Measurements from ENCODE around the gene TECPR1.

TECPR1 gene

GRCh38 chr7:98236355-98237185 lies 15.5 kb downstream of the TECPR1 start:
- H3K4me3 ChIP-seq (ENCODE audit: low read length): no peak overlapping the region
- DNase-seq (ENCODE audit: low read depth): no peak
- TF ChIP-seq CTCF (conservative IDR thresholded peaks at IDR 0.05; ENCODE audit: low read depth, low read length): no peak

DNA sequence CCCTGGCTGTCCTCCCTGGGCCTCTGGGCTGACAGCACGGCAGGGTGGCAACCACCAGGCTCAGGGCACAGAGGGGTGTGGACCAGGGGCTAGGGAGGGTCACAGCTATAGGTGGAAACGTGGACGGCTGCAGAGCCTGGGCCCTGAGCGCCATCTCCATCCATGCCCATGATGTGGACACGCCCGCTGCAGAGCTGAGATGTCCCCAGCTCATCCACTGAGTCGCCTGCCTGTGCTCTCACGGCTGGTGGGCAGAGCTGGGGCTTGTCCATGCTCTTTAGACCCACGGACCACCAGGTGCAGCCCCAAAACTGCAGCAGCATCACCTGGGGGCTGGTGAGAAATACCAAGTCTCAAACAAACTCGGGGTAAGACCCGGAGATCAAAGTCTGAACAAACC lies 16.1 kb downstream of the TECPR1 start:
- H3K4me3 ChIP-seq (ENCODE audit: low read length): no peak overlapping the region
- no peak for TF ChIP-seq CTCF (conservative IDR thresholded peaks at IDR 0.05; ENCODE audit: low read depth, low read length)
- DNase-seq (ENCODE audit: low read depth): no peak

- no peak overlapping the region for H3K4me3 ChIP-seq (ENCODE audit: low read length)
- DNase-seq (ENCODE audit: low read depth): no peak
- TF ChIP-seq CTCF (conservative IDR thresholded peaks at IDR 0.05; ENCODE audit: low read depth, low read length): no peak
Observed at GRCh38 chr7:98234429-98235147, 17.4 kb downstream of the TECPR1 start.

DNA sequence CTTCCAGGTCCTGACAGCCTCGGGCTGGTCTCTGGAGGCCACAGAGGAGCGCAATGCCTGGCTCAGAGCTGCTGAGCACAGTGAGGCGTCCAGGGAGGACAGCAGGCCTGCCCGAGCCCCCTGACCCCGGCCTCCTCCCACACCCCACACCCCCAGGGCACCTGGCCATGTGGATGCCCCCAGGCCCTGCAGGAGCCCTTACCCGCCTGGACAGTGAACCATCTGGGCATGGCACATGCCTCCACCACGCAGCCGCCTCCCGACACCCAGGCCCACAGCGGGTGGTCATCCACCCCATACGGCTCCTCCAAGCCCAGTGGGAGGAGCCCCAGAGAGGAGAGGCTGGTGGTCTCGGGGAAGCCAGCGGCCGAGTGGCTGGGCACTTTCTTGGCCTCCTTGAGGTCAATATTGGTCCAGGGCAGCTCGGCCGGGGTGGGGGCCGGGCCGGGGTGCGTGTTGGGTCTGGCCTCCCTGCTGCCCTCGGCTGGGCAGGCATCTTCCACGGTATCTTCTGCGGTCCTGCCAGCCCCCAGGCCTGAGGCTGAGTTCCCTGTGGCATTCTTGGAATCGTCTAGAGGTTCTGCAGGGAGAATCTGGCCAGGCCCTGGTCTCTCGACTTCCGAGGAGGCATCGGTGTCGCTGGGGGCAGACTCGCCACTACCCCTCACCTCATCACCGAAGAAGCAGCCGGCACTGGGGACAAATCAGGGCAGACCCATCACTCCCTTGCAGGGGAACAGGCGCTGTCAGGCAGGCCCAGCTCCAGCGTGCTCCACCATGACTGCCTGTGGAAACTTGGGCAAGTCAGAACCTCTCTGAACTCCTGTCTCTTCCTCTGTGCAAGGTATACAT lies 18.6 kb downstream of the TECPR1 start:
- no peak for TF ChIP-seq CTCF (conservative IDR thresholded peaks at IDR 0.05; ENCODE audit: low read depth, low read length)
- no peak overlapping the region for H3K4me3 ChIP-seq (ENCODE audit: low read length)
- DNase-seq (ENCODE audit: low read depth): no peak

DNA sequence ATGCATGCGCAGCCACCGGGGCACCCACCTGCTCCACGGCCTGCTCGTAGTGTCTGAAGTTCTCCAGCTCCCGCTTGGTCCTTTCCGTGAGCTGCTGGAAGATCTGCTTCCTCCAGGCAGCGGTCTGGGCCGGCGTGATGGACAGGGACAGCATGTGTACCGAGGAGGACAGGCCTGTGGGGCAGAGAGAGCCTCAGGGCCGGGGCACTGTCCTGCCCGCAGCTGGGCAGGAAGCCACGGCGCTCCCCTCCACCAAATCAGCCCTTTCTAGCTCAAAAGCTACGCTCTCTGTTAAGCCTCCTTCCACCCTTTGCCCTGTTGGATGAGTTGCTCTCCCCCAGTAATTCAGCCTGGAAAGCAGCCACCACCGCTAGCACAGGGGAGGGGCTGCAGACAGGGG lies 19.2 kb downstream of the TECPR1 start:
- DNase-seq (ENCODE audit: low read depth): no peak
- no peak for TF ChIP-seq CTCF (conservative IDR thresholded peaks at IDR 0.05; ENCODE audit: low read depth, low read length)
- no peak overlapping the region for H3K4me3 ChIP-seq (ENCODE audit: low read length)

DNA sequence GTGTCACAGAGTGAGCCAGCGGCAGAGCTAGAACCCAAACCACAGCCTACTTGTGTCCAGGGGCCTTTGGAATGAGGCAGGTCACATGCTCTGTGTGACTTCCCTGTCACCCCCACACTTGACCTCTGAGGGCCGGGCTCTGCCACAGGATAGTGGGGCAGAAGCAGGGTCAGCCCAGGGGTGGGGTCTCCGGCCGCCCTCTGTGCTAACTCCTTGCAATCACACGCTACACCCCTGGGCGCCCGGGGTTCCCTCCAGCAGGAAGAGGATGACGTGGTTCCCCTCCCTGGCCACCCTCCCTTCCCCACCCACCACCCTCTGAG lies 19.8 kb downstream of the TECPR1 start:
- TF ChIP-seq CTCF (conservative IDR thresholded peaks at IDR 0.05; ENCODE audit: low read depth, low read length): no peak
- DNase-seq (ENCODE audit: low read depth): no peak
- no peak overlapping the region for H3K4me3 ChIP-seq (ENCODE audit: low read length)

Data from retinal pigment epithelial cell (primary cell).